ENCODE data around the gene MRGPRG.

Gene MRGPRG

DNA sequence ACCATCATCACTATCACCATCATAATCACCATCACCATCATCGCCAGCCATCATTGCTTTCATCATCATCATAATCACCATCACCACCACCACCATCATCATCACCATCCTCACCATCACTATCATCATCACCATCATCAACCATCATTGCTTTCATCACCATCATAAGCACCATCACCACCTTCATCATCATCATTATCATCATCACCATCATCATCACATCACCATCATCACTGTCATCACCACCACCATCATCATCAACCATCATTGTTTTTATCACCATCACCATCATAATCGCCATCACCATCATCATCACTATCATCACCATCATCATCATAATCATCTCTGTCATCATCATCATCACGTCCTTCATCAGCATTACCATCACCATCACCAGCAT is 44.2 kb downstream of the MRGPRG start:
- H3K27me3 ChIP-seq (replicated peaks): peaks cover 3% of the 10 kb centered on the region
- TF ChIP-seq, protein P1, sequence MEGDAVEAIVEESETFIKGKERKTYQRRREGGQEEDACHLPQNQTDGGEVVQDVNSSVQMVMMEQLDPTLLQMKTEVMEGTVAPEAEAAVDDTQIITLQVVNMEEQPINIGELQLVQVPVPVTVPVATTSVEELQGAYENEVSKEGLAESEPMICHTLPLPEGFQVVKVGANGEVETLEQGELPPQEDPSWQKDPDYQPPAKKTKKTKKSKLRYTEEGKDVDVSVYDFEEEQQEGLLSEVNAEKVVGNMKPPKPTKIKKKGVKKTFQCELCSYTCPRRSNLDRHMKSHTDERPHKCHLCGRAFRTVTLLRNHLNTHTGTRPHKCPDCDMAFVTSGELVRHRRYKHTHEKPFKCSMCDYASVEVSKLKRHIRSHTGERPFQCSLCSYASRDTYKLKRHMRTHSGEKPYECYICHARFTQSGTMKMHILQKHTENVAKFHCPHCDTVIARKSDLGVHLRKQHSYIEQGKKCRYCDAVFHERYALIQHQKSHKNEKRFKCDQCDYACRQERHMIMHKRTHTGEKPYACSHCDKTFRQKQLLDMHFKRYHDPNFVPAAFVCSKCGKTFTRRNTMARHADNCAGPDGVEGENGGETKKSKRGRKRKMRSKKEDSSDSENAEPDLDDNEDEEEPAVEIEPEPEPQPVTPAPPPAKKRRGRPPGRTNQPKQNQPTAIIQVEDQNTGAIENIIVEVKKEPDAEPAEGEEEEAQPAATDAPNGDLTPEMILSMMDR (IDR thresholded peaks at IDR 0.05; ENCODE audit: low read depth, low read length, missing control alignments): no peak
- H3K4me3 ChIP-seq (ENCODE audit: low read depth, low read length): no peak overlapping the region
- no peaks in the 10 kb centered on the region for H3K36me3 ChIP-seq (replicated peaks)
- in situ Hi-C loops (cut with HindIII; ENCODE audit: low pct_ligation_motif_present, low sequenced_read_pairs): no loop called here
- DNase-seq: no peak
- no peak overlapping the region for H3K27ac ChIP-seq

DNA sequence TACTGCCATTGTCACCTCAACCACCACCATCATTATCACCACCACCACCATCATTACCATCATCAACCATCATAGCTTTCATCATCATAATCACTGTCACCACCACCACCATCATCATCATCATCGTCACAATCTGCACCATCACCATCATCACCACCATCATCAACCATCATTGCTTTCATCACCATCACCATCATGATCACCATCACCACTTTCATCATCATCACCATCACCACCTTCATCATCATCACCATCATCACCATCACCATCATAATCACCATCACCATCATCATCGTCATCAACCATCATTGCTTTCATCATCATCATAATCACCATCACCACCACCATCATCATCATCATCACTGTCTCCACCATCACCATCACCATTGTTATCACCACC is 44.8 kb downstream of the MRGPRG start:
- H3K27ac ChIP-seq: no peak overlapping the region
- TF ChIP-seq, protein P1 (IDR thresholded peaks at IDR 0.05; ENCODE audit: low read depth, low read length, missing control alignments): no peak
- in situ Hi-C loops (cut with HindIII; ENCODE audit: low pct_ligation_motif_present, low sequenced_read_pairs): no loop called here
- H3K4me3 ChIP-seq (ENCODE audit: low read depth, low read length): no peak overlapping the region
- peaks cover 3% of the 10 kb centered on the region for H3K27me3 ChIP-seq (replicated peaks)
- no peak for DNase-seq
- no peaks in the 10 kb centered on the region for H3K36me3 ChIP-seq (replicated peaks)

DNA sequence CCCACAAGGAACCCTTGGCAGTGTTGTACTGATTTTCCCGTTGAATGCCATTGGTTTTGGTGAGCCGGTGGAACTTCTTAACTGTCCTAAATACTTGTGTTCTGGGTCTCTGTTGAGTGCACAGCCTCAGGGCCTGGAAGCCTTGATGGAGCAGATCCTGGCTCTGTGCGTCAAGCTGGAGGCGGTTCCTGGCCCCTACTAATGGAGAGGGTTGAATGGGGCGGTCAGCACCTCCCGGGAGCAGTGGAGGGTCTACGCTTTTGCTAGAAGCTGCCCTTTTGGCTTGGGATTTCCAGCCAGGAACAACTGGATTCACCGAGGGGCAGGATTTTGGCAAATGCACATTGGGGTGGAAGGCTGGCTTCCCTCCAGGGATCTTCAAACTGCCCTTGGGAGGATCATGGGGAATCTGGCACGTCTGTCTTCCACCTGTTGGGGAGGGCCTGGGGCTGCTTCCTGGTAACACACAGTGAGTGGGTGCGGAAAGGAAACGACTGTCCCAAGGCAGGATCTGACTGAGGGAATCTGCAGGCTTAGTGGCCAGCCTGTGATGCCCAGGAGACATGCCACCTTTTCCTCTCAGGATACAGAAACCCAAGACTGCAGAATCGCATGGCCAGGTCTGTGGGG is 46.6 kb downstream of the MRGPRG start:
- peaks cover 3% of the 10 kb centered on the region for H3K27me3 ChIP-seq (replicated peaks)
- H3K36me3 ChIP-seq (replicated peaks): no peaks in the 10 kb centered on the region
- no peak overlapping the region for H3K27ac ChIP-seq
- DNase-seq: no peak
- H3K4me3 ChIP-seq (ENCODE audit: low read depth, low read length): no peak overlapping the region
- TF ChIP-seq, protein P1 (IDR thresholded peaks at IDR 0.05; ENCODE audit: low read depth, low read length, missing control alignments): no peak
- in situ Hi-C loops (cut with HindIII; ENCODE audit: low pct_ligation_motif_present, low sequenced_read_pairs): no loop called here

DNA sequence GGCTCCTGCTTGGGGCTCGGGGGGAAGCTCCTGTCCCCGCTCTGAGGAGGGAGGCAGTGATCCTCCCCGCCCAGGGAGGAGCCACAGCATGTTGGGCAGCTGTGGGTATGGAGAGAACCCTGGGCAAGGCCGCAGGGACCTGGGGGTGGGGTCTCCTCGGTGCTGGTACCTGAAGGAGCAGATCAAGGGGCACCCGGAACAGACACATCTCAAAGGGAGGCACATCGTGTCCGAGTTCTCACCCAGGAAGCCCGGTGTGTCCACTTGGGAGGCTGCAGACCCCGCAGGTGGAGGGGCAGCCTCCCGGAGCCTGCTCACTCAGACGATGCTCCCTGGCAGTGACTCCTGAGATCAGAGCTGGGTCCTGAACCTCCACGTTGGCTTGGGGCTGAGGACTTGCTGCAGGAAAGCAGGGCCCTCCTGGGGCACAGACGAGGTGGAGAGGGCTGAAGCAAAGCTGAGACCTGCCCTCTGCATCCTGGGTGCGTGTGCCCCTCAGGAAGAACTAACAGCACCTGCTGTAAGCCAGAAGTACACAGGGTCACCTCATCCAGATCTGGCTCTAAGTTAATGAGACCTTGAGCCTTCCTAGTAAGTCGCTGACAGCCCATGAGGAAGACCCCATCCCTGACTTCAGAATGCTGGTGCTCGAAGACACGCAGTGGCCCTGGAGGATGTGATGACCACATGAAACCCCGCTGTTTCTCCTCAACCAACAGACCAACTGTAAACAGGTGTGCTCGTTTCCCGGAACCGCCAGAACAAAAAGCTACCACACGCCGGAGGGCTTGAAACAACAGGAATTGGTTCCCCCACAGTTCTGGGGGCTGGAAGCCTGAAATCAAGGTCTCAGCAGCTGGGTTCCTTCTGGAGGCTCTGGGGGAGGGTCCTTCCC is 47.6 kb downstream of the MRGPRG start:
- TF ChIP-seq, protein P1 (IDR thresholded peaks at IDR 0.05; ENCODE audit: low read depth, low read length, missing control alignments): no peak
- in situ Hi-C loops (cut with HindIII; ENCODE audit: low pct_ligation_motif_present, low sequenced_read_pairs): no loop called here

DNA sequence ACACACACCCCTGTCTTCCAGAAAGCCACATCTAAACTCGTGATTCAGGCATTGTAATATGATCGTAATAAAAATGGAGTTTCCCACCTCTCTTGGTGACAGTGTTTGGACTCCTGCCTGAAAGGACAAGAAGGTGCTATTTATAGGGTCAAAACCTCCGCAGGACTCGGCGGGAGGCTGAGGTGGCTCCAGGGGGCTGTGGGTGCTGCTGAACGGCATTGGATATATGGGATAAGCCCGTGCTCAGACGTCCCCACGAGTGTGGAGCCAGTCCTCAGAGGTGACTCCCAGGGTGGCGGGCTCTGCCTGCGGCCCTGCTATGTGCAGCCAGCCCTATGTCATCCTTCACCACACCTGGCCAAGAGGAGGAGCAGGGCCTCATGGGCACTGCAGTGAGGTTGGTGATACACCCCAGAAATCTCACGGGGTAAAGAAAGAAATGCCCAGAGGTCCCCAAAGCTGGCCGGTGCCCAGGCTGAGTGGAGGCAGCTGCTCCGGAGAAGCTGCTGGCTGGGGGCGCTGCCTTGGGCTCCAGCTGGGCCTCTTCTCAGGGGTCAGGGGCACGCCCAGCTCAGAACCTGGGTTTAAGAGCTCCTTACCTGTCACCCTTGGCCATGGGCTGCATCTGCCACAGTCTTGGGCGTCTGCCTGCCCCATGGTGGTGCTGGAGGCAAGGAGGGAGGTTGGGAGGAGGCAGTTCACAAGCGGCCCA is 48.4 kb downstream of the MRGPRG start:
- in situ Hi-C loops (cut with HindIII; ENCODE audit: low pct_ligation_motif_present, low sequenced_read_pairs): no loop called here
- H3K4me3 ChIP-seq (ENCODE audit: low read depth, low read length): no peak overlapping the region
- DNase-seq: no peak
- peaks cover 3% of the 10 kb centered on the region for H3K27me3 ChIP-seq (replicated peaks)
- no peak overlapping the region for H3K27ac ChIP-seq
- TF ChIP-seq, protein P1 (IDR thresholded peaks at IDR 0.05; ENCODE audit: low read depth, low read length, missing control alignments): no peak
- H3K36me3 ChIP-seq (replicated peaks): no peaks in the 10 kb centered on the region

More for the DNA sequence above, 47.6 kb downstream of the MRGPRG start:
- H3K27ac ChIP-seq: no peak overlapping the region
- no peak overlapping the region for H3K4me3 ChIP-seq (ENCODE audit: low read depth, low read length)
- H3K27me3 ChIP-seq (replicated peaks): peaks cover 3% of the 10 kb centered on the region
- DNase-seq: no peak
- no peaks in the 10 kb centered on the region for H3K36me3 ChIP-seq (replicated peaks)

All from brain microvascular endothelial cell (primary cell).